GM21360 (cell line): ENCODE measurements around the gene ZMYND15.
A peak's percentile ranks its signal among the peaks of the same experiment; 100 is the strongest.
"Not testable (repeated sequence)": the region's sequence is repeated elsewhere in the genome, so short reads cannot be mapped to it uniquely, and the experiment has no call there.

Experiments
- ATAC-seq: cut with Tn5 transposase; IDR thresholded peaks from one replicate; pipeline ENCODE4 v1.9.1; 2021; ENCODE audit warnings: mild to moderate bottlenecking, moderate library complexity; ENCODE audit not compliant: unreplicated experiment

The ZMYND15 gene, protein sequence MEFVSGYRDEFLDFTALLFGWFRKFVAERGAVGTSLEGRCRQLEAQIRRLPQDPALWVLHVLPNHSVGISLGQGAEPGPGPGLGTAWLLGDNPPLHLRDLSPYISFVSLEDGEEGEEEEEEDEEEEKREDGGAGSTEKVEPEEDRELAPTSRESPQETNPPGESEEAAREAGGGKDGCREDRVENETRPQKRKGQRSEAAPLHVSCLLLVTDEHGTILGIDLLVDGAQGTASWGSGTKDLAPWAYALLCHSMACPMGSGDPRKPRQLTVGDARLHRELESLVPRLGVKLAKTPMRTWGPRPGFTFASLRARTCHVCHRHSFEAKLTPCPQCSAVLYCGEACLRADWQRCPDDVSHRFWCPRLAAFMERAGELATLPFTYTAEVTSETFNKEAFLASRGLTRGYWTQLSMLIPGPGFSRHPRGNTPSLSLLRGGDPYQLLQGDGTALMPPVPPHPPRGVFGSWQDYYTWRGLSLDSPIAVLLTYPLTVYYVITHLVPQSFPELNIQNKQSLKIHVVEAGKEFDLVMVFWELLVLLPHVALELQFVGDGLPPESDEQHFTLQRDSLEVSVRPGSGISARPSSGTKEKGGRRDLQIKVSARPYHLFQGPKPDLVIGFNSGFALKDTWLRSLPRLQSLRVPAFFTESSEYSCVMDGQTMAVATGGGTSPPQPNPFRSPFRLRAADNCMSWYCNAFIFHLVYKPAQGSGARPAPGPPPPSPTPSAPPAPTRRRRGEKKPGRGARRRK

DNA sequence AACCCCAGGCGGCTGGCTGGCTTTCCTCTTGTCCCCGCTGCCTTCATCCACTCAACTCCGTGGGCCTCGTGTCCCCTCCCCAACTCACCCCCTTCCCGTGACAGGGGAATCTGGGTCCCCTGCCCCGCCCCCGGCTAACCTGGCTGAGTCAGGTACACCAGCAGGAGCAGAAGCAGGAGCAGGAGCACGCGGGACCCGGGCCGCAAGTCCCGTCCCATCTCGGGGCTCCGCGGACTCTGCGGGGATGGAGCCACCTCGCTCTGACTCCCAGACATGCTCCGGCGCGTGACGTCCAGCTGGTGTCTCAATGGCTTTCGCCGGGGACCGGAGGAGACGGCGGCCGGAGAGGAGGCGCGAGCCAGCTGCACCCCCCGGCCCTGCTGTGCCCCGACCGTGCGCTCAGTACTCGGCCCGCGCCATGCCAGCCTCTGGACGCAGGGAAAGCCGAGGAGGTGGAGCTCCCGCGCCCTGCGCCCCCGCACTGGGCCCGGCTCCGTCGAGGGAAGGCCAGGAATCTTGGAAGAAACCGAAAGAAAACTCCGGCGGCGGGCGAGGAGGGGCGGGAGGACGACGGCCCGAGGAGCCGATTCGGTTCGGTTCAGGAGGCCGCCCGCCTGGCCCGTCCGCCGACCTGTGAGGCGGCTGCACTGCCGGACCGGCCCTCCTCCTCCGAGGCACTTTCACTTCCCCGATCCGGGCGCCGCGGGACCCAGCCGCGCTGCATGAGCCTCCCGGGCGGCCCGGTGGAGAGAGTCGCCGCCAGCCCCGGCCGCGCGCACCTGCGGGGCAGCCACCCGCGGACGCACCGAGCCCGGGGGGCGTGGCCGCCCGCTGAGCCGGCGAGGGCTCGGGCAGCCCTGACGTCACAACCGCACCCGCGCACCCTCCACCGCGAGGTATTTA, at the start of gene ZMYND15, which contains the start of gene CXCL16:
ZMYND15 (plus strand) TSS at position 712 of the 903 bp plus-strand sequence. CDS start 716 bp downstream, outside the sequence.
CXCL16 (minus strand) TSS at position 807 of the 903 bp plus-strand sequence; CDS start at position 218, 589 bp downstream.
- ATAC-seq = no peak

DNA sequence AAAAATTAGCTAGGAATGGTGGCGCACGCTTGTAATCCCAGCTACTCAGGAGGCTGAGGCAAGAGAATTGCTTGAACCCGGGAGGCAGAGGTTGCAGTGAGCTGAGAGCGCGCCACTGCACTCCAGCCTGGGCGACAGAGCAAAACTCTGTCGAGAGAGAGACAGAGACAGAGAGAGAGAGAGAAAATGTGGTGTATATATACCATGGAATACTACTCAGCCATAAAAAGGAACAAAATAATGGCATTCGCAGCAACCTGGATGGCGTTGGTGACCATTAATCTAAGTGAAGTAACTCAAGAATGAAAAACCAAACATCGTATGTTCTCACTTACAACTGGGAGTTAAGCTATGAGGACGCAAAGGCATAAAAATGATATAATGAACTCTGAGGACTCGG, 49.8 kb upstream of the ZMYND15 start:
- ATAC-seq = not testable (repeated sequence)

DNA sequence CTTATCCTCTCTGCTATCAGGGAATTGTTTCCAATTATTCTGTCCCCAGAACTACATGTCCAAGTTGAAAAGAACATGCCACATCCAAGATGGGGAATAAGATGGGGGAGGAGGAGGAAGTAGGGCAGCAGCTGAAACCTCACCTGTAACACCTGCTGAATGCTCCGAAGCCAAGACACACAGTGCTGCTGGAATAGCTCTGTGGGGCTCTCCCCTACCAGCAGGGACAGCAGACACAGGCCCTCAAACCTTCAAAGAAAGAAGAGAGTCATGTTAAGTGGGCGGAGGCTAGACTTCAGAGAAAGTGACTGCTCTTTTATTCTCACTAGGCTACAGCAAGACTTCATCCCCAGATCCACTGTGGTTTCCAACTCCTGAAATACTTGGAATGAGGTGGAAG, 48.9 kb upstream of the ZMYND15 start:
- no peak for ATAC-seq

DNA sequence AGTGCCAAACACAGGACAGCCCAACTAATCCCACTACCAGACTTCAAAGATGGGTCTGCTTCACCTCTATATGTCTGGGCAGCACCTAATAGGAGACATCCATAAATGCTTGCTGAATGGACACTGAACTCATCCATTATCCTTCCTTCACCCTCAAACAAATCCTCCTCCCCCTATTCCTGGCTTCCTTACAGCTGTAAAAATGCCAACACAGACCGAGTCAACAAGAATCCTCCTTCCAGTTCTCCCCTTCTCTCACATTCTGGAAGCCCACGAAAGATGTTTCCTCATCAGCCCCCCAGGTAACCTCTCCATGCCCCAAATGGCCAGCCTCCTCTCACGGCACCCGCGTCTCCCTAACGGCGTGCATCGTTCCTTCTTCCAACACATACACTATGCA, 47.9 kb upstream of the ZMYND15 start:
- no peak for ATAC-seq

DNA sequence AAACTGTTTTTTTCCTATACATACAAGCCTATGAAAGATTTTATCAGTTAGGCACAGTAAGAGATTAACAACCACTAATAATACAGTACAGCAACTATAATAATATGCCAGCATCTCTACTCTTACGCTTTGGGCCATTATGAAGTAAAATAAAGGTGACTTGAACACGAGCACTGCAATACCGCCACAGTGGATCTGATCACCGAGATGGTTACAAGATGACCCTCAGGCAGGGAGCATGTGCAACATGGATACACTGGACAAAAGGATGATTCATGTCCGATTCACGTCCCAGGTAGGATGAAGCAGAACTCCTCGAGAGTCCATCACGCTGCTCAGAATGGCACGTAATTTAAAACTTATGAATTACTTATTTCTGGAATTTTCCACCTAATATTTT, 46.2 kb upstream of the ZMYND15 start:
- no peak for ATAC-seq

DNA sequence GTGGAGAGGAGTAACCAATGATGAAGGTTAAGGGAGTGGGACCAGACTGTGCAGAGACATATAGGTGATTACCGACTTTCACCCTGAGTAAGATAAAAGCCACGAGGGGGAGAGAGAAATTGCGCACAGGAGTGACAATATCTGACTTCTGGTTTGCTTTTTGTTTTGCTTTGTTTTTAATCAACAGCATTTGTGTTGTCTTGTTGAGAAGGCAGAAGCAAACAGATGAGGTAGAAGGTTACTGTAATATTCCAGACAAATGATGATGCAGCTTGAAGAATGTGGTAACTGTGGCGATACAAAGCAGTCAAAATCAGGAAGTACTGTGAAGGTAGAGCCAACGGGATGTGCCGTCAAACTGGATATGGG, 43.2 kb upstream of the ZMYND15 start:
- no peak for ATAC-seq

DNA sequence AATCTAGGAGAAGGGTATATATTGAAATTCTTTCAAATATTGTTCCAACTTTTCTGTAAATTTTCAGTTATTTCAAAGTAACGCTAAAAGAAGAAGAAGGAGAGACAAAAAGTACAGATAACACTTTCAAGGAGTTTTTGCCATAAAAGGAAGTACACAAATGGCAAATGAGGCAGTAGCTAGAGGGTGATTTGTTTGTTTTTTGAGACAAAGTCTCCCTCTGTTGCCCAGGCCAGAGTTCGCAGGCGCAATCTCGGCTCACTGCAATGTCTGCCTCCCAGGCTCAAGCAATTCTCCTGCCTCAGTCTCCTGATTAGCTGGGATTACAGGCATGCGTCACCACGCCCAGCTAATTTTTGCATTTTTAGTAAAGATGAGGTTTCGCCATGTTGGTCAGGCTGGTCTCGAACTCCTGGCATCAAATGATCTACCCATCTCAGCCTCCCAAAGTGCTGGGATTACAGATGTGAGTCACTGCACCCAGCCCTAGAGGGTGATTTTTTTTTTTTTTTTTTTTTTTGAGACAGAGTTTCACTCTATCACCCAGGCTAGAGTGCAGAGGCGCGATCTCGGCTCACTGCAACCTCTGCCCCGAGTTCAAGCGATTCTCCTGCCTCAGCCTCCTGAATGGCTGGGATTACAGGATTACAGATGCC, 40.1 kb upstream of the ZMYND15 start:
- ATAC-seq = not testable (repeated sequence)

DNA sequence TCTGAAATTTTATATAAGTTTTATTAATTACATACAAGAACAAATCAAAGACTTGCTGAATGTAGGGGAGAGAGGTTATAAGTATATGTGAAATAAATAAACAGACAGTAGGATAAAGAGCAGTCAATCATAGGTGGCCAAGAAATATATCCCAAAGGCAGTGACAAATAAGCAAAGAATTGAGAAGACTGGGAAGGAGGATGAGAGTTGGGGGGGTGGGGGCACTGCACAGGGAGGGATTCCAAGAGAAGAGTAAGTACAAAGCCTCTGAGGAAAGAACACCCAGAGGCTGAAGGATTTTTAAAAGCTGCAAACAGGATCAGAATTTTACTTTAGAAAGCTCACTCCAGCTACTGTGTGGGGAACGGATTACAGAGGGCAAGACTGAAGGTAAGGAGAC, 38.5 kb upstream of the ZMYND15 start:
- ATAC-seq = no peak

DNA sequence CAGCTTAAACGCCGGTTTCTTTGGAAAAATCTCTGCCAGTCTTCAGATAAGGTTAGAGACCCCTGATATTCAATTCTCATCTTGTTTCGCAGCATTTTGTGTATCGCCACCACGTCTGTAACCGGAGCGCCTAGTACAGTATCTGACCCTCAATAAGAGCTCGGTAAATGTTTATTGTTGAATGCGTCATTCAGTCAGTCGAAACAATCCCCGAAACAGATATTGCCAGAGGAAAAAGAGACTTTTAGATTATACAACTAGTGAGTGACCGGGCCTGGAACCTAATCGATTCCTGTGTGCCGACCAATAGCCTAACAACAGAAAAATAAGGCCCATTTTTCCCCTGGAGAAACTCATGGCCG, 36.3 kb upstream of the ZMYND15 start:
- no peak for ATAC-seq

DNA sequence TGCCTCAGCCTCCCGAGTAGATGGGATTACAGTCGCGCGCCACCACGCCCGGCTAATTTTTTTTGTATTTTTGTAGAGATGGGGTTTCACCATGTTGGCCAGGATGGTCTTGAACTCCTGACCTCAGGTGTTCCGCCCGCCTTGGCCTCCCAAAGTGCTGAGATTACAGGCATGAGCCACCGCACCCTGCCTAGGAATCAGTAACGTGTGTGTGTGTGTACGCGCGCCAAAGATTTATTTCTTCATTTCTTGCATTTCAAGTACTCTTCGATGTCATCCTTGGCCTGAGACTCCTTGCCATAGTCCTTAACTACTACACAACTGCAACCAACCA, 35.1 kb upstream of the ZMYND15 start:
- ATAC-seq = not testable (repeated sequence)

DNA sequence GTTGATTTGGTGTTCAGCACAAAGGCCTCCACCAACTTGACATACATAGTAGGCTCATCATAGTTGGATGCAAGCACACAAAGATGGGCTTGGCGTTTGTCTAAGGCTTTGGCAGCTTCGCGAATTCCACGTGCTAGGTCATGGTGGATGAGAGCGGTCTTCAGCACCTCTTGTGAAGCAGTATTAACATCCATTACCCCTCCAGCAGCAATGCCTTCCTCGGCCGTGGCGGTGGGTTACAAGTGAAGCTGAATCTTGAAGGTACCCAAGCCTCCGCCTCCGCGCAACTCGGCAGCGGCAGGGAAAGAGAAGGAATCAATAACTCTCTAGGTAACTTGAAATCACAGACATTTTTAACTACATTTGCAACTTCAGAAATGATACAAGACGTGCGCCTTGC, 34.6 kb upstream of the ZMYND15 start:
- no peak for ATAC-seq

DNA sequence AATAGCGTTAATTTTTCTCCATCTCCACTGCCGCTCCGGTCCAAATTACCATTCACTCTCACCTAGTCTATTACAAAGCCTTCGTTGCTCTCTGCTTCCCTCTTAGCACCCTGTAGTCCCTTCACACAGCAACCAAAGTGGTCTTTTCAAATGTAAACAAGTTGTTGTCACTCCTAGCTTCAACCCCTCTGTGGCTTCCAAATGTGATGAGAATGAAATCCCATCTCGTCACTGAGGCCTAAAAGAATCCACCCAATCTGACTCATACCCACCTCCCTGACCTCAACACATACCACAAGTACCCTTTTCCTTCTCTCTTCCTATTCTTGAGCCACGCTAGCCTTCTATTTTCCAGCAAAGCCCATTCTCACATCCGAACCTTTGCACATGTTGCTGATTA, 33.5 kb upstream of the ZMYND15 start:
- no peak for ATAC-seq

DNA sequence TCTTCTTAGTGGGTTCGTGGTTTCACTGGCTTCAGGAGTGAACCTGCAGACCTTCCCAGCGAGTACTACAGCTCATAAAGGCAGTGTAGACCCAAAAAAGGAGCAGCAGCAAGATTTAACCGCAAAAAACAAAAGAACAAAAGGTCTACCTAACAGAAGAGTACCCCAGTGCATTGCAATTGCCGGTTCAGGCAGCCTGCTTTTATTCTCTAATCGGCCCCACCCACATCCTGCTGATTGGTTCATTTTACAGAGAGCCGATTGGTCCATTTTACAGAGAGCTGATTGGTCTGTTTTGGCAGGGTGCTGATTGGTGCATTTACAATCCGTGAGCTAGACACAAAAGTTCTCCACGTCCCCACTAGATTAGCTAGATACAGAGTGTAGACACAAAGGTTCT, 31.2 kb upstream of the ZMYND15 start:
- no peak for ATAC-seq

DNA sequence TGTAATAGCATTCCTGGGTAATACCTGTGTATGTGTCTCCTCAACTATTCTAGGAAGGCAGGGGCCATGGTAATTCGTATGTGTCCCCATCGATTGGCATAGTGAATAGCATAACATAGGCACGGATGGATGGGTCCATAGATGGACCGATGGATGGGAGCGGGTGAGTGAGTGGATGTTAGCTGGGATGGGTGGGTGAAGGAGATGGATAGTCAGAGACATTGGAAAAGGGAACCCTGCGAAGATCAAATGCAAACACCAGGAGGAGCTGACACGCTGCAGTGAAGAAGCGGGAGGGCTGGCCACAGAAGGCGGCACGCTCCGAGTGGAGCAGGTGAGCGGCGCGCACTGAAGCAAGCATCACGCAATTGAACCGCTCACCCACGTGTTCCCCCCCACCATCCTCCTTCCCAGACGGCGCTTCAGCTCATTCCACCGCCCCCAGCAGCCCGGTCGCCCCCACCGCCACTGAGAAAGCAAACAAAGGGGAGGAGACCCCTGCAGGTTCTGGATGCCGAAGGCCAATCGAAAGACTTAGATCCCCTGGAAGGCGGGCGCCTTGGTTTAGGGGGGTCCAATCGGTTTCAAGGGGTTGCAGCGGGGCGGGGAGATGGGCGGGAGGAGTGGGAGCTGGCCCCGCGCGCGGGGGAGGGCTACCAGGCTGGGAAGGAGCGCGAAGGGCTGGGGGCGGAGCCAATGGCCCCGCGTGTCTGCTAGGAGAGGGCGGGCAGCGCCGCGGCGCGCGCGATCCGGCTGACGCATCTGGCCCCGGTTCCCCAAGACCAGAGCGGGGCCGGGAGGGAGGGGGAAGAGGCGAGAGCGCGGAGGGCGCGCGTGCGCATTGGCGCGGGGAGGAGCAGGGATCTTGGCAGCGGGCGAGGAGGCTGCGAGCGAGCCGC, 29.6 kb upstream of the ZMYND15 start, which contains the start of gene ARRB2:
ARRB2 (plus strand) TSS at position 839 of the 899 bp plus-strand sequence. CDS start 90 bp downstream, outside the sequence.
- peak; percentile 69 for ATAC-seq

DNA sequence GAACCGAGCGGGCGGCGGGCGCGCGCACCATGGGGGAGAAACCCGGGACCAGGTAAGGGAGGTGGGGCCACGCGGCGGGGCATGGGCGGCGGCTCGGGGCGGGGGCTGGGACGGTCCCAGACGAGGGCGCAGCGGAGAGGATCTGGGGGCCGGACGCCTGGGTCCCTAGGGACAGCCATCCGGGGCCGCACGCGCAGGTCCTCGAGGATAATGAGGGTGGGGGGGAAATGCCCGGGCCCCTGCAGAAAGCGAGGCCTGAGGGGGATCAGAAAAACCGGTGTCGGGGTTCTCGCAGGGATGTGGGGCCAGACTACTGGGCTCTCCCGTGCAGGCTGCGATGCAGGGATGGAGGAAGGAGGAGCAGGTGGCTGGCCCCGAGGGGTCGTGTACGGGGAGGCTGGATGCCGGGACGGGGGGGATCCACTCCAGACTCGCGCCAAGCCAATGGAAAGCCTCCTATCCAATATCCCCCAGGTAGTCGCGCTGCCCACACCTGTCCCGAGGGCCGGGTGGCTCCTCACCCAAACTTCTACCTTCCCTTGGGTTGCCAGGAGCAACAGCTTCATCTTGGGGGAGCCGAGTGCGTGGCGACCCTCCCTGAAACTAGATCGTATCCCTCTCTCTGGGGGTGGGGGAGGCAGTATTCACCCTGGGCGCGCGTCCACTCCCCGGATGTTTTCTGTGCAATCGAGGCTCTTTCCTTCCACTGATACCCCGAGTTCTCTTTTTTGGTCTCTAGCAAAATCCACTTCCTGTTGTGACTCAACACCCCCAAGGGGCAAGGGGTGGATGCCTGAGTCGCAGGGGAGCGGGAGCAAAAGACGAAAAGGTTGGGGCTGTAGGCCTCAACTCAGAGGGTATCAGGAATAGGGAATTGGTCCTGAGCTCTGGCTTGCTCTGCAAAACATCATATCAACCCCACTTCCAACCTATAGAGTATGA, 28.7 kb upstream of the ZMYND15 start:
- ATAC-seq = peak; percentile 6

DNA sequence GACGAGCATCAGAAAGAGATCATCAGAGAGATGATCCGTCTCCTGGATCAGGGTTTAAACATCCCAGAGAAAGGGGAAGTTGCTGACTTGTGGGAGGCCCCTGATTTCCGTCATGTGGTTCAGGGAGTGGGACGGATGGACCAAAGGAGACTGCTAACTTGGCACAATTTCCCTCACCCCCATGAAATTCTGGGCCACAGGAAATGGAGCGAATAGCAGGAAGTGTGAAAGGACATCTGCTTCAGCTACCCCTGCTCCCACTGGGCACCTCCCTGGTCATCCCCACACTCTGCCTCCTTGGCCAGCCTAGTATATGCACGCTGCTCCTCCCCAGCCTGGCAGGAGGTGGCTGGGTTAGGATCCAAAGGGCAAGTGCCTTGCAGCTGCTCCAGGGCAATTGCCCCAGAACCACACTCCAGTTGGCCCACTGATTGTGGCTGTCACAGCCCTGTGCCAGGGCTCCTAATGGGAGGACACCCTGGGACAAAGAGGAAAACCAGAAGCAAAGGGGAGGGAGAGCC, 27.9 kb upstream of the ZMYND15 start:
- no peak for ATAC-seq

DNA sequence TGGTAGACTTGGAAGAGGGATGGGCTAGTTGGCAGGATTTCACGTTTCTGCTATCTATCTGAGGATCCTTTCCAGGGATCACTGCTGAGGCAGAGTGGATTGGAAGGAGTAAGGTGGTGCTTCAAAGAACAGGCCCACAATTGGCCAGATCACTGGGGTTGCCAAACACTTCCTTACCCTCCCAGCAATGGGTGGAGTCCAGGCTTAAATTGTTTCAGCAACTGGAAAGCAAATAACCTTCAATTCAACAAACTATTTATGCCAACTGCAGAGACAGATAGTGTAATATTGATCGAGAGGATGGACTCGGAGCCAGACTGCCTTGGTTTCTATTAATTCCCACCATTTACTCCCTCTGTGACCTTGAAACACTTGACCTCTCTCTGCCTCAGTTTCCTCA, 27.1 kb upstream of the ZMYND15 start:
- ATAC-seq = no peak

DNA sequence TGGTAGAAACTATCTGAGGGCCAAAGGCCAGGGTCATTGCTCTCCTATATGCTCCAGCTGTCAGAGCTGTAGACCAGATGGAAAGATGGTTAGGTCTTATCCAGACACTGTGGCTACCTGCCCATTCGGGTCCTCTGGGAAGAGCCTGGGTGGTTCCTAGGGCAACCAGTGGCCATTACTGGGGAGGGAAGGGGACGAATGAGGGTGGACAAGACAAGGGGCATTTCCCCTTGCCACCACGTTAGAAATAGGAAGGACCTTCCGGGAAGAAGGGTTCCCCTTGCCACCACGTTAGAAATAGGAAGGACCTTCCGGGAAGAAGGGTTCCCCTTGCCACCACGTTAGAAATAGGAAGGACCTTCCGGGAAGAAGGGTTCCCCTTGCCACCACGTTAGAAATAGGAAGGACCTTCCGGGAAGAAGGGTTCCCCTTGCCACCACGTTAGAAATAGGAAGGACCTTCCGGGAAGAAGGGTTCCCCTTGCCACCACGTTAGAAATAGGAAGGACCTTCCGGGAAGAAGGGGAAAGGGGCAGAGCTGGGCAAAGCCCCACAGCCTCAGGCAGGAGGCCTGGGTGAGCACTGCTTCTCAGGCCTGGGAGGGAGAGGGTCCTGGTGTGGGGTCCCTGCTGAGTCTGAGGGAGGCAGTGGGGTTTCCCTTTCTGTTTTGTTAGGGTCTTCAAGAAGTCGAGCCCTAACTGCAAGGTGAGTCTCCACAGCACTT, 25.1 kb upstream of the ZMYND15 start:
- ATAC-seq = not testable (repeated sequence)
